Activated CD4-positive, alpha-beta T cell treated with anti-CD3 and anti-CD28 coated beads, Interleukin-10, Interleukin-2, amounts not matched to agents 100 ng/mL and 50 ng/mL, durations not matched to agents 16 hours and 8 hours (primary cell): Measurements from ENCODE around the gene LYPLA2.

Experiments used
- DNase-seq: peaks from one replicate; pipeline ENCODE4 v3.0.0-alpha.2; 2020

LYPLA2 gene

DNA sequence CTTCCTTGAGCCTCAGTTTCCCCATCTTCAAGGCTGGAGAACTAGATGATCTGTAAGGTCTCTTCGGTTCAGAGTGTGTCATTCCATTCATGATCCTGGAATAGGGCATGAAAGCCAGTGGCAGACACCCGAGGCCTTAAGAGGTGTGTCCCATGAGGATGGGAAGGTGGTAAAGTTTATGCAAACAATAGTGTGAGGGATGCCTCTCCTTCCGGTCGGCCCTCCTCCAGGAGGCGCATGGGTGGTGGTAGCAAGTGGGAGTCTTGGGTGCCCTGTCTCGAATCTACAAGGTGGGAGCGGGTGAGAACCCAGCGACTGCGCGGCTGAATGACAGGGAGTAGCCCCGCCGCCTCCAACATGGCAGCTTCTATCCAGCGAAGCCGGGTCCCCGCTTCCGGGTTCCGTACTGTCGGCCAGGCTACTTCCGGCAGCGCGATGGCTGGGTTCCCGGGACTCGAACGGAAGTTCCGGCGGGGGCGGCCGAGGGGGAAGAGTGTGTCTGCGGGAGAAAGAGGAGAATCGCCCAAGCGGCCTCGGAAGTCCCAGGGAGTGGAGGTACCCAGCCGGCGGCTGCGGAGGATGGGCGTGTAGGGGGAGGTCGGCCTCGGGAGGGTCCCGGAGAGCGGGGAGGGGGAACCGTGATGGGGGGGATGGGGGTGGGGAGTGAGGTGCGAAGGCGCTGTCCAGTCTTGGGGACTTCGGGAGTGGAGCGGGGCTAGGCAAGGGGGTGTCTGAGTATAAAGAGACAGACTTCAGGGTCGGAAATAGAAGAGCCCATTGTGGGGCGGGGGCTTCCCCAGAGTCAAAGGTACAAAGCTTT is at the start of gene LYPLA2:
Gene LYPLA2, plus strand, starts transcription at position 450 of the 820 bp plus-strand sequence. CDS start 1,538 bp downstream, outside the sequence.
- peak; percentile 93 for DNase-seq

DNA sequence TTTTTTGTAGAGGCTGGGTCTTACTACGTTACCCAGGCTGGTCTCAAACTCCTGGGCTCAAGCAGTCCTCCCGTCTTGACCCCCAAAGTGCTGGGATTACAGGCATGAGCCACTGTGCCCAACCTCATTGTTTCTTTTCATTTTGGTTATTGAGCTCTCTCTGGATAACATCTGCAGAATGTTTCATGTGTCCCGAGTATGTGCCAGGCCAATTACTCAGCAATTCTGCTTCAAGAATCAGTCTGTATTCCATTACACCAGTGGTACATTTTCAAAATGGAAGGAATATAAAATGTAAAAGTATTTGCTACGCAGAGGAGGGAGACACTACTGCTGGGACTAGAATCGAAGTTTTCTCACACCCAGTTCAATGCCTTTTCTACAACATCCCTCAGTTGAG is 49.3 kb upstream of the LYPLA2 start:
- DNase-seq, result no peak

DNA sequence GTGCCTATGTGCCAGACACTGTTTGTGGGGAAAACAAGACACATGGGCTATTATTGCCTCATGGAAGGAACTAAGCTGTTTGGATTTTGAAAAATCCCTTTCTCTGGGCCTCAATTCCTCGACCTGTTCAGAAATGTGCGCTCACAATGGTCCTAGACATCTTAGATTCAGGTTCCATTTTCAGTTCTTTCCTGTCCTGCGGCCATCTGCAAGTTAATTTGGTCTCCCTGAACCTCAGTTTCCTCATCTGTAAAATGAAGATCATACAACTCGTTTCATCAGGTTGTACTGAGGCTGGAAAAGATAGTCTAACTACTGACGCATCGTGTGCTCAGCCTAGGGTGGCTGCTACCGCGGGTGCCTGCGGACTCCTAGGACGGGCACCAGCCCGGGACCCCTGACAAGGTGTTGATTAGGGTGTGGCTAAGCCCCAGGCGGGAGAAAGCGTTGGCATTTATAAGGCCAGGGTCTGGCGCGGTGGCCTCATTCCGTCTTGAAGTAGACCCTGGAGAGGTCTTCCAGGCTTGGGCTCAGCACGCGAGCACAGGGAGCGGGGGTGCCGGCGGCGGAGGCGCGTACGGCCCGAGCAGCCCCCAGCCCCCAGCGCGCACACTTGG is 48.2 kb upstream of the LYPLA2 start:
- no peak for DNase-seq

DNA sequence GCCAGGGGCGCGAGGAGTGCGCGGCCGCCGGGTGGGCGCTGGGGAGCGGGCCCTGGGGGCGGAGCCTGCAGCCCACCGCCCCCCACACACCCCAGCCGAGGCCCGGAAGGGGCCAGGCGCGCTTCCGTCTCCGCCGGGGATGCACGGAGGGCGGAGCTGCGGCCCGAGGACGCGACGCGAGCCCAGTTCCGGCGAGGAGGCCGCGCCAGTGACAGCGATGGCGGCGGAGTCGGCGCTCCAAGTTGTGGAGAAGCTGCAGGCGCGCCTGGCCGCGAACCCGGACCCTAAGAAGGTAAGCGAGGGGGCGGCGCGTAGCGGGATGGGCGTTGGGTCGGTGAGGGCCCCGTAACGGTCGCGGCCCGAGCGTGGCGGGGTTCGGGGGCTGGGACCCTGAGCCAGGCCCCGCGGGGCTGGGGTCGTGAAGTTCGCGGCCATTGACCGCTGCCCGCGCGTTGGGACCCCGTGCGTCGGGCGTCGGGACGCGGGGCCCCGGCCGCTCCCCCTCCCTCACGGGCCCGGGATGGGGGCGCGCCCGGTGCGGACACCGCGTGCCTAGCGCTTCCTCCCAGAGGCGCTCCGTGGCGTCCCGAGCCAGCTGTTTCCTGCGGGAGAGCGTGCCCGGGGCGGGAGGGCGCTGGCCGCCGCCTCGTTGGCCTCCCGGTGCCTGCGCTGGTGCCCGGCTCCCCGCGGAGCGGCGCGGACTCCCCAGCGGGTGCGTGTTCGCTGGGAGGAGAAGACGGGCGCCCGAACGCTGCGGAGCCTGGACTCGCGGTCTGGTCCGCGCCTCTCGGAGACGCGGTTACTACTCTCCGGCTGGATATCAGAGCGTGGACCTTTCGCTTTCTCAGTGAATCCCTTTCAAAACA is 47.4 kb upstream of the LYPLA2 start, which contains the start of gene ELOA:
Gene ELOA, plus strand, starts transcription at position 185 of the 866 bp plus-strand sequence. Its CDS starts 33 bp downstream, at position 218.
- DNase-seq, result peak; percentile 86

DNA sequence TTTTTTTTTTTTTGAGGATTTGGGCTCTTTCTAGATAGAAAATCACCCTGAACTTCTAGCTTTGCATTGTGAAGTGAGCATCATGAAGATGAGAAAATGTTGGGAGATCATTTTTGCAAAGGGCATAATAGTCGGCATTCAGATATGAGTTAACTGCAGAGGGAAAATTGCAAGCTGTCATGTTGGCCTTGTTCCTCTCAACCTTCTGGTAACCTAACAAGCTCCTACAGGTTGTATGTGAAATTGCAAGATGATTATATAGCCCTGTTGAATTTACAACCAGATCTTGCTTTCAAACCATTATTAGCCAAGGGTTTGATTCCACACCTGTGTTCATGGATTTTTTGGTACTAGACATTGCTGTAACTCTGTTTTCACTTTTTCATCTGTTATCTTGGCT is 45.4 kb upstream of the LYPLA2 start:
- peak; percentile 55 for DNase-seq

DNA sequence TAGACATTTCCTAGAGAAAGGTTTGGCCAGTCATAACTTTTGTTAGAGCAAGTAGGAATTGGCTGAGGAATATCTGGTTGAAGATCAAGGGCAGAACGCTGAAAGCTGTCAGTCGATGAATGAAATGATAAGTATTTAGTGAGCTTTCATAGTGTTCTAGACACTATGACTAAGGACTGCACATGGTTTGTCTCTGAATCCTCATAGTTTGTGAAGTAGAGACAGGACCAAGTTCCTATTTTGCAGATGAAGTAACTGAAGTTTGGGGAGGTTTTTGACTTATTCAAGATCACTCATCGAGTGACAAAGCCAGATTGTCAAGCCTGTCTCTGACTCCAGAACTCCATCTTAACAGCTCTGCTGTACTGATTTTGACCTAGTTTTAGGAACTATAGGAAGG is 42.9 kb upstream of the LYPLA2 start:
- DNase-seq, result no peak

DNA sequence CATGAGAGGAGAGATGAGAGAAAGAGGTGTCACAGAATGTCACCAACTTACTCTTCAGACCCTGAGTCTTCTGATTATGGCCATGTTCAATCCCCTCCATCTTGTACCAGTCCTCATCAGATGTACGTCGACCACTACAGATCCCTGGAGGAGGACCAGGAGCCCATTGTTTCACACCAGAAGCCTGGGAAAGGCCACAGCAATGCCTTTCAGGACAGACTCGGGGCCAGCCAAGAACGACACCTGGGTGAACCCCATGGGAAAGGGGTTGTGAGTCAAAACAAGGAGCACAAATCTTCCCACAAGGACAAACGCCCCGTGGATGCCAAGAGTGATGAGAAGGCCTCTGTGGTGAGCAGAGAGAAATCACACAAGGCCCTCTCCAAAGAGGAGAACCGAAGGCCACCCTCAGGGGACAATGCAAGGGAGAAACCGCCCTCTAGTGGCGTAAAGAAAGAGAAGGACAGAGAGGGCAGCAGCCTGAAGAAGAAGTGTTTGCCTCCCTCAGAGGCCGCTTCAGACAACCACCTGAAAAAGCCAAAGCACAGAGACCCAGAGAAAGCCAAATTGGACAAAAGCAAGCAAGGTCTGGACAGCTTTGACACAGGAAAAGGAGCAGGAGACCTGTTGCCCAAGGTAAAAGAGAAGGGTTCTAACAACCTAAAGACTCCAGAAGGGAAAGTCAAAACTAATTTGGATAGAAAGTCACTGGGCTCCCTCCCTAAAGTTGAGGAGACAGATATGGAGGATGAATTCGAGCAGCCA is 39.7 kb upstream of the LYPLA2 start:
- DNase-seq, result peak; percentile 62

DNA sequence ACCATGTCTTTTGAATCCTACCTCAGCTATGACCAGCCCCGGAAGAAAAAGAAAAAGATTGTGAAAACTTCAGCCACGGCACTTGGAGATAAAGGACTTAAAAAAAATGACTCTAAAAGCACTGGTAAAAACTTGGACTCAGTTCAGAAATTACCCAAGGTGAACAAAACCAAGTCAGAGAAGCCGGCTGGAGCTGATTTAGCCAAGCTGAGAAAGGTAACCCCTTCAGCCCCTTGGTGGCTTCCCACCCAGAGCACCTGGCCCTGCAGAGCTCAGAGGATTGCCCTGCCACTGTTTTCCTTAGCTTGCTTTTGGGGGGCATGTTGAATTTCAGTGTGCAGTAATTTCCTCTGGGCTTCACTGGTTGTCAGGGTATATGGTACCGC is 39.1 kb upstream of the LYPLA2 start:
- DNase-seq, result no peak

DNA sequence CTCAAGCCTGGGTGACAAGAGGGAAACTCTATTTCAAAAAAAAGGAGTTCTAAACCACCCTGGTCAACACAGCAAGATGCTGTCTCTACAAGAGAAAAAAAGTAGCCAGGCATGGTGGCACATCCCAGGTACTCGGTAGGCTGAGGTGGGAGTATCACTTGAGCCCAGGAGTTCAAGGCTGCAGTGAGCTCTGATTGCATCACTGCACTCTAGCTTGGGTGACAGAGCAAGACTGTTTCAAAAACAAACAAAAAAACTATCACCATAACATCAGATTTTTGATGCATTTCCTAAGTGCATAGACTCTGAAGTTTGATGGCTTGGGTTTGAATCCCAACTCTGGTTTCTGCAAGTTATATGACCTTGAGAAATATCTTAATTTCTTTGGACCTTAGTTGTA is 38.0 kb upstream of the LYPLA2 start:
- DNase-seq, result no peak

DNA sequence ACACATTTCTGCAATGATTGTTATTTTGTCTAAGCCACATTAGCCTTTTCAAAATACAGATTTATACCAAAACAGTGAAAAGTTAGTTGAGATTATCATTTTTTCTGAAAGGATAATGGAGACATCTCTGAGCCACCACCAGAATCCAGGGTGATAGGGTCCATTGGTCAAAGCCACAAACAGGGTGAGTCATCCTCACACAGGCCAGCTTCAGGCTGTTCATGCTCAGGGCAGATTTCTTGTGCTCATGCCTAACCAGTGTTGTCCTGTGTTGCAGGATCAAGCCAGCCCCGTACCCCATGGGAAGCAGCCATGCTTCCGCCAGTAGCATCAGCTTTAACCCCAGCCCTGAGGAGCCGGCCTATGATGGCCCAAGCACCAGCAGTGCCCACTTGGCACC is 34.3 kb upstream of the LYPLA2 start:
- DNase-seq, result no peak

DNA sequence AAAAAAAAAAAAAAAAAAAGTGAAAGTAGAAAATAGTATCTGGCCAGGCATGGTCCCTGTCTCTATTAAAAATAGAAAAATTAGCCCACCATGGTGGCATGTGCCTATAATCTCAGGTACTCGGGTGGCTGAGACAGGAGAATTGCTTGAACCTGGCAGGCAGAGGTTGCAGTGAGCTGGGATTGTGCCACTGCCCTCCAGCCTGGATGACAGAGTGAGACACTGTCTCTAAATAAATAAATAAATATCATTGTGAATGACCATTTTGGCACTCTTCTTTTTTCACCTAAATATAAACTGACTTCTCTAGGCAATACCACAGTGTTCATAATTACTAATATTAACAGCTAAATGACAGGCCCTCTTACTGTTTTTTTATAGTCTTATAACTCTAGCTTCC is 33.1 kb upstream of the LYPLA2 start:
- DNase-seq, result no peak

DNA sequence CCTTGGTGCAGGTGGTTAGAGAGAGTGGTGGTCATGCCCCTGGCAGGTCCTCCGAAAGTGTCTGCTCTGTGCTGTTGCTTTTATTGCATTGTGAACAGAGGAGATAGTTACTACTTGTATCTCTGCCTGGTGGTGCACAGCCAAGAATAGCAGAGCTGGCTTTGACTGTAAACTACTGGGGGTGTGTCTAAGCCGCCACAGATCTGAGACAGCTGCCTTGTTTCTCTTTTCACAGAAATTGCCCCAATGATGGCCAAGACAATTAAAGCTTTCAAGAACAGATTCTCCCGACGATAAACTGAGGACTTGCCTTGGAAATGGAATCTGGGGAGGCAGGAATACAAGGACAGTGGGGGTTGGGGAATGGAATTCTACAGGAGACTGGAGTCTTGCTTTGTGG is 31.7 kb upstream of the LYPLA2 start:
- DNase-seq, result no peak

DNA sequence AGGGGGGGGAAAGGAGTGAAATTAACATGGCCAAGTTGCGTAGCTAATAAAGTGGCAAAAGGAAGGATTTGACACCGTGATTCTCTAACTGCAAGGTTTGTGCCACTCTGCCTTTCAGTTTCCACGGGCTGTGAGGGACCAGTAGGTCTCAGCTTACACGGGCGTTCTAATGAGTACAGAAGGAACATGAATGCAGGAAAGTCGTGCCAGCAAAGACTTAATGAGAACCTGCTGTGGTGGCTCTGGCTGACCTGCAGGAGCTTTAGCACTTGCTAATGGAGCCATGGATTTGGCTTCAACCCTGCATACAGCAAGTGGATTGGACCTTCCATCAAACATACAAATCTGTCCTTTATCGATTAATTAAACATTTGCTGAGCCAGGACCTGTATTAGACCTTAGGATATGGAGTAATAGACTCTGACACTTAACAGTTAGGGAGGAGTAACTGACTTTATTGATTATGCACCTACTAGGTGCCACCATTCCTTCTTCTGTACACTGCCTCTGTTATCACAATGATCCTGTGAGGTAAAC is 27.8 kb upstream of the LYPLA2 start:
- DNase-seq, result no peak

DNA sequence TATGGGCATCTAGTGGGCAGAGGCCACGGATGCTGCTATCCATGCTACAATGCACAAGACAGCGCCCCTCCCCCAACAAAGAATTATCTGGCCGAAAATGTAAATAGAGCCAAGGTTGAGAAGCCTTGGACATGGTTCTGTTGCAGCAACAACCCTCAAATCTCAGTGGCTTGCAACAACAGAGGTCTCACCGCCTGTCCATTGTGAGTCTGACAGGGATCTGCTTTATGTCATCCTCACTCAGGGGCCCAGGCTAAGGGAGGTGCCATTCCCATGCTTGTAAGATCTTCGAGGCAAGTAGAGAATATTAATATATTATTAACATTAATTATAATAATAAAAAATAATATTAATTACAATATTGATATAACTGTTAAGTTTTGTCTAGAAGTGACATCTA is 22.2 kb upstream of the LYPLA2 start:
- DNase-seq, result no peak

DNA sequence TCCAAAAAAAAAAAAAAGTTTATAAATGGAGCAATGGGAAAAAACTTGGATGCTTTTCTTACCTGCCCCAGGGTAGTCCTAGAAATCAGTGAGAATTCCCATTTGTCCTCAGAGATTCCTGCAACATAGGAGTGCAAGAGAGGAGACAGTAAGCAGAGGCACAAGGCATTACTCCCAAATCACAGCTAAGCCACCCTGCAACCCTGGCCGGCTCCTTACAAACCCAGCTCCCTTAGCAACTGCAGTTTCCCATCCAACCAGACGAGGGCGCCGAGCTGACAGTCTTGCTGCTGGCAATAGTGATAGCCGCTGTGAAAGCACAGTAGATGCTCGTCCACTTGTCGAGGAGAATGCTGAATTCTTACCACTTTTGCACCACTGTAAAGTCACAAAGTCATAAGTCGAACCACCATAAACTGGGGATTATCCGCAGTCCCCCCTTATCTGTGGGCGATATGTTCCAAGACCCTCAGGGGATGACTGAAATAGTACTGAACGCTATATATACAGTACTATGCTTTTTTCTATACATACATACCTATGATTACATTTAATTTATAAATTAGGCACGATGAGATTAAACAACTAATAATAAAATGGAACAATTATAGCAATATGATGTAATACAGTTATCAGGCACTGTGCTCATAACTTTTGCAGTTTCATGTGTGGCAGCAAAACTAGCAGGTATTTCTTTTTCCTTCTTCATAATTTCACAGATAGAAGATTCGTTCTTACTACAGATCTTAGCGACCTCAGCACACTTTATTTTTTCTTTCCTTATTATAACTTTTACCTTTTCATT is 18.7 kb upstream of the LYPLA2 start:
- peak; percentile 87 for DNase-seq

DNA sequence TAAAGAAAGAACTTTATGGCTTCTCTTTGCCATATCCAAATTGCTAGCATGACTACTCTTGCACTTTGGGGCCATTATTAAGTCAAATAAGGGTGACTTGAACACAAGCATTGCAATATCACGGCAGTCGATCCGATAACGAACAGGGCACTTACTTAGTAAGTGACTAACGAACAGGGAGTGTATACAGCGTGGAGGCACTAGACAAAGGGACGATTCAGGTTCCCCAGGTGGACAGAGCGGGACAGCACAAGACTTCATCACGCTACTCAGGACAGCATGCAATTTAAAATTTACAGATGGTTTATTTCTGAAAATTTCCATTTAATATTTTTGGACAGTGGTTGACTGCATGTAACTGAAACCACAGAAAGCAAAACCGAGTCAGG is 18.1 kb upstream of the LYPLA2 start:
- no peak for DNase-seq

DNA sequence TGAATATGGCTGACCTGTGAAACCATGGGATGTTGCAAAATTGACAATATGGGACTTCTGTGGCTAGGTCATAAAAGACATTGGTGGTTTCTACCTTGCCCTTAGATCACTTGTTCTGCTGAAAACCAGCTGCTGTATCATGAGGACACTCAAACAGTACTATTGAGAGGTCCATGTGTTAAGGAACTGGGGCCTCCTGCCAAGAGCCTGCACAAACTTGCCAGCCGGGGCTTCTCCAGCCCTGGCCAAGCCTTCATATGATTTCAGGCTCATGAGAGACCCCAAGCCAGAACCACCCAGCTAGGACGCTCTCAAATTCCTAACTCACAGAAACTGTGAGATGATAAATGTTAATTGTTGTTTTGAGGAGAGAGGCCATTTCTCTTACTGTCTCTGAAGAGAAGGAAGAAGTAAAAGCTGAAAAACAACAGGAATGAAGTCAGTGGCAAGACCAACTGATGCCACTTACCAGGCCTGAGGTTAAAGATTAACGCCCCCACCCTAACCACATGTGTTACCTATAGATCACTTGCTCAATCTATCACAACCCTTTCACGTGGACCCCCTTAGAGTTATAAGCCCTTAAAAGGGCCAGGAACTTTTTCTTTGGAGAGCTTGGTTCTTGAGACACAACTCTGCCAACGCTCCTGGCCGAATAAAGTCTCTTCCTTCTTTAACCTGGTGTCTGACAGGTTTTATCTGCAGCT is 16.6 kb upstream of the LYPLA2 start:
- DNase-seq, result no peak

DNA sequence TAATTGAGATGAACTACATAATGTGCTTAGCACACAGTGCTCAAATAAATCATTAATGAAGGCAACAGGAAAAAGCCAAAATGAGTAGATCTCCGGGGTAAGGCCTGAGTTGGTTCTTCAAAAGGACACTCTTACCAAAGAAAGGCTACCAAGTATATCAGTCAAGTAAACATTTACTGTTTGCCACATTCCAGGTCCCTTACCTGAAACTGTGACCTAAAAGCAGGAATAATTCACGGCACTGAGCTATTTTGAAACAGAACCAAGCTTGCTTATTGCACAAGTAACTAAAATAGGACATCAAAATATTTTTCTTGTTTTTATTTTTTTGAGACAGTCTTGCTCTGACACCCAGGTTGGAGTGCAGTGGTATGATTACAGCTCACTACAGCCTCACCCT is 14.7 kb upstream of the LYPLA2 start:
- DNase-seq, result no peak

DNA sequence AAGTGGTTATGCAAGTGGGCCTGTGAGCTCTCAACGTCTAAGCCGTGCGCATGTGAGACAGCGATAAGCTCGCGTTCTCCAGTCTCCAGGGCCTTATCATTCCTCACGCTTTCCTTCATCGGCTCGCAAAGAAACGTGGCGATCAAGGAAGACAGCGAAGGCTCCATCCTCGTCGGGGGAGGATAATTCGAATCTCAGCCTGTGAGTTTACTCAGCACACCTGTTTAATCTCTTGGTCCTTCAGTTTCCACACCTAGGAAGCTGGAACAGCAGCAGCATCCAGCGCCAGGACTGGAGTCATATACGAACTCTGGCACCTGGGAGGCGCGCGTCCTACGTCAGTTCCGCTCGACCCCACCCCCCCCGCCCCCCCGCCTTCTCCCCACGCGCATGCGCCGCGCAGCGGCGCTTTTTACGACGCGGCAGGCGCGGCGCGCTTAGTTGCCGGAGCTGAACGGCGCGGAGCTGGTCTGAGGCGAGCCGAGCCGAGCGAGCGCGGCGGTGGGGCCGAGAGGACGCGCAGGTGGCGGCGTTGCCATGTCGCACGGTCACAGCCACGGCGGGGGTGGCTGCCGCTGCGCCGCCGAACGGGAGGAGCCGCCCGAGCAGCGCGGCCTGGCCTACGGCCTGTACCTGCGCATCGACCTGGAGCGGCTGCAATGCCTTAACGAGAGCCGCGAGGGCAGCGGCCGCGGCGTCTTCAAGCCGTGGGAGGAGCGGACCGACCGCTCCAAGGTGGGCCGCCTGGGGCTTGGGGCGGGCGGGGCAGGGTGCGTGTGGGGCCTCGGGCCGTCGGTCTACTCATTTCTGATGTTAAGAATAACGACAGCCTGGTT is 12.7 kb upstream of the LYPLA2 start, which contains the start of gene PITHD1:
Gene PITHD1, plus strand, starts transcription at position 440 of the 836 bp plus-strand sequence. Its CDS starts 98 bp downstream, at position 538.
- peak; percentile 89 for DNase-seq
